Embryonic facial prominence (tissue), 1 donor: Measurements from ENCODE around the gene TRAPPC4.
"Not testable (repeated sequence)": the region's sequence is repeated elsewhere in the genome, so short reads cannot be mapped to it uniquely, and the experiment has no call there.

Experiments
- DNase-seq: peaks from one replicate; pipeline ENCODE4 v3.0.0-alpha.2; 2016; ENCODE audit errors: extremely low spot score

The TRAPPC4 gene

GRCh38 chr11:119014209-119014924, 4.2 kb upstream of the TRAPPC4 start:
- no peak for DNase-seq

GRCh38 chr11:119015054-119015611, 3.4 kb upstream of the TRAPPC4 start:
- no peak for DNase-seq

- no peak for DNase-seq
Observed at GRCh38 chr11:119016216-119017009, 2.2 kb upstream of the TRAPPC4 start.

- not testable (repeated sequence) for DNase-seq
Observed at GRCh38 chr11:119017377-119017776, 1.2 kb upstream of the TRAPPC4 start.

- DNase-seq = no peak
Observed at GRCh38 chr11:119019996-119020395, 1.4 kb downstream of the TRAPPC4 start.

GRCh38 chr11:119021631-119022030, 3.1 kb downstream of the TRAPPC4 start:
- no peak for DNase-seq

GRCh38 chr11:119023741-119024140, 5.2 kb downstream of the TRAPPC4 start:
- DNase-seq = no peak

GRCh38 chr11:119024430-119025098, 6.0 kb downstream of the TRAPPC4 start:
- DNase-seq = no peak

GRCh38 chr11:119025099-119025473, 6.5 kb downstream of the TRAPPC4 start:
- no peak for DNase-seq

GRCh38 chr11:119025541-119025940, 7.0 kb downstream of the TRAPPC4 start:
- no peak for DNase-seq

- no peak for DNase-seq
Observed at GRCh38 chr11:119025978-119026766, 7.6 kb downstream of the TRAPPC4 start.

GRCh38 chr11:119026970-119027369, 8.4 kb downstream of the TRAPPC4 start:
- DNase-seq = no peak

- DNase-seq = no peak
Observed at GRCh38 chr11:119027561-119028345, 9.2 kb downstream of the TRAPPC4 start.

GRCh38 chr11:119028346-119029068, 9.9 kb downstream of the TRAPPC4 start:
- DNase-seq = no peak

- DNase-seq = no peak
Observed at GRCh38 chr11:119029069-119029339, 10.4 kb downstream of the TRAPPC4 start.

- no peak for DNase-seq
Observed at GRCh38 chr11:119029340-119030028, 10.9 kb downstream of the TRAPPC4 start.

GRCh38 chr11:119030029-119030328, 11.4 kb downstream of the TRAPPC4 start:
- no peak for DNase-seq

- DNase-seq = peak; percentile 84
Observed at GRCh38 chr11:119030329-119031047, 11.9 kb downstream of the TRAPPC4 start, which contains the start of gene SLC37A4. Gene SLC37A4 (minus strand): TSS chr11:119030877.

- no peak for DNase-seq
Observed at GRCh38 chr11:119031912-119032280, 13.3 kb downstream of the TRAPPC4 start.
